ENCODE measurements around the gene CNTNAP5. TPM values are rescaled to one million over a fixed set of nuclear protein-coding genes. Genes with fewer than 3 reads are reported as not detected.

Gene CNTNAP5
- total and polyA plus RNA-seq, 9 of the 15 experiments (the other 6 are each of a cell fraction or from before 2014, with no cell fraction given): not detected

- no peak for TF ChIP-seq ZNF318 (IDR thresholded peaks at IDR 0.05; ENCODE audit: borderline replicate concordance in 1 of 2, low read depth in 1 of 2)
- TF ChIP-seq ARID3A (IDR thresholded peaks at IDR 0.05; ENCODE audit: borderline replicate concordance, low read depth, low read length): no peak
- TF ChIP-seq ZNF324 (CRISPR knock-in tag; IDR thresholded peaks at IDR 0.05): no peak
- no peak for TF ChIP-seq JUNB (CRISPR knock-in tag; conservative IDR thresholded peaks at IDR 0.05)
- no peak for TF ChIP-seq ZNF778 (CRISPR knock-in tag; IDR thresholded peaks at IDR 0.05)
Observed at GRCh38 chr2:124883595-124883994, 858.5 kb downstream of the CNTNAP5 start (continued).

Data from K562 (cell line).